HG02885 (cell line): ENCODE results near the gene F8.

Experiments used
- ATAC-seq: cut with Tn5 transposase; IDR thresholded peaks from one replicate; pipeline ENCODE4 v1.9.1; 2021; ENCODE audit warnings: mild to moderate bottlenecking; ENCODE audit not compliant: unreplicated experiment, poor library complexity

Gene F8

GRCh38 chrX:155022585-155022984 lies at the start of gene F8:
F8 (minus strand) TSS chrX:155022723; CDS start chrX:155022552, 171 bp downstream.
- no peak for ATAC-seq

- peak; percentile 10 for ATAC-seq
Observed at GRCh38 chrX:155071694-155072280, 49.3 kb upstream of the F8 start.

GRCh38 chrX:155070975-155071693 lies 48.6 kb upstream of the F8 start, which contains the start of the genes BRCC3, CMC4 and MTCP1:
BRCC3 (plus strand) TSS chrX:155071508; CDS start chrX:155071528, 20 bp downstream.
CMC4 (minus strand) TSS chrX:155071136; CDS start chrX:155064023, 7,113 bp downstream.
MTCP1 (minus strand) TSS chrX:155071136; CDS start chrX:155066010, 5,126 bp downstream.
- ATAC-seq: peak; percentile 86

- ATAC-seq: peak; percentile 20
Observed at GRCh38 chrX:155070663-155070974, 48.1 kb upstream of the F8 start.

- no peak for ATAC-seq
Observed at GRCh38 chrX:155070038-155070437, 47.5 kb upstream of the F8 start.

- ATAC-seq: no peak
Observed at GRCh38 chrX:155069414-155069813, 46.9 kb upstream of the F8 start.

- ATAC-seq: no peak
Observed at GRCh38 chrX:155068165-155068564, 45.6 kb upstream of the F8 start.

- ATAC-seq: no peak
Observed at GRCh38 chrX:155065035-155065734, 42.7 kb upstream of the F8 start.

GRCh38 chrX:155061760-155062159 lies 39.2 kb upstream of the F8 start:
- no peak for ATAC-seq

GRCh38 chrX:155056877-155057792 lies 34.6 kb upstream of the F8 start:
- peak; percentile 94 for ATAC-seq

GRCh38 chrX:155056471-155056870 lies 33.9 kb upstream of the F8 start:
- no peak for ATAC-seq

GRCh38 chrX:155055494-155055893 lies 33.0 kb upstream of the F8 start:
- ATAC-seq: no peak

- ATAC-seq: no peak
Observed at GRCh38 chrX:155054255-155054654, 31.7 kb upstream of the F8 start.

- ATAC-seq: no peak
Observed at GRCh38 chrX:155053656-155054055, 31.1 kb upstream of the F8 start.

GRCh38 chrX:155052738-155053498 lies 30.4 kb upstream of the F8 start:
- ATAC-seq: no peak

GRCh38 chrX:155048977-155049619 lies 26.6 kb upstream of the F8 start:
- no peak for ATAC-seq

- ATAC-seq: no peak
Observed at GRCh38 chrX:155046811-155047528, 24.4 kb upstream of the F8 start.

GRCh38 chrX:155046129-155046810 lies 23.7 kb upstream of the F8 start:
- no peak for ATAC-seq
